ENCODE data around the gene KCTD17. TPM values are rescaled to one million over a fixed set of nuclear protein-coding genes. Genes with fewer than 3 reads are reported as not detected.

KCTD17 gene
- total and polyA plus RNA-seq, 4 donors = 2.0 to 5.2 (median 3.7) TPM

DNA sequence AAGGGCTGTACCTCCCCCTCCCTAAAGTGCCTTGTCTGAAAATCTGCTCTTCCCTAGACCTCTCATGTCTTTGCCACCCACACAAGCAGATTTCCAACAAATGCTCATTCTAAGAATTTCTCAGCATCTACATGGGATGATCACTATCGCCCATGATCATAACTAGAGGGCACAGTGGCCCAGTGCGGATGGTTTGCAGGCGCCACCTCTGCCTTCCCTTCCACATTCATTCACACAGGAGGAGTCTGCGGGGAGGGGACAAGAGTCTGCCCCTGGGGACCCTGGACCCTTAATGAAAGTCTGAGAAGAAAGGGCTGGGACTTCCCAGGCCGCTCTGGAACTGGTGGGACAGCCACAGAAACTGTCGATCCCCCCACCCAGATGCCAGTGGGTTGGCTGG is 28.9 kb downstream of the KCTD17 start:
- Histone ChIP-seq H3K27ac (ENCODE audit: low read depth in 1 of 2, low read length in 2 of 2) (no peak overlapping the region), H3K4me3 (ENCODE audit: low read depth in 1 of 3, low read length in 3 of 3) (no peak overlapping the region), H3K9me3 (ENCODE audit: control insufficient read depth in 4 of 4, low read length in 3 of 4) (no peaks in the 10 kb centered on the region), H3K27me3 (ENCODE audit: control insufficient read depth in 4 of 4, insufficient read depth in 4 of 4, low read length in 3 of 4) (no peaks in the 10 kb centered on the region), H3K9ac (ENCODE audit: low read depth in 1 of 2, low read length in 2 of 2) (no peak overlapping the region), H3K36me3 (ENCODE audit: control insufficient read depth in 4 of 4, insufficient read depth in 3 of 4, low read depth in 1 of 4, low read length in 3 of 4) (peaks cover 2 to 42% (median 15%) of the 10 kb centered on the region in 4 donors), H3K4me1 (ENCODE audit: control insufficient read depth in 4 of 4, insufficient read depth in 4 of 4, low read length in 3 of 4) (peaks cover 0 to 2% (median 0%) of the 10 kb centered on the region in 4 donors)
- no peak for DNase-seq (ENCODE audit: low spot score)
- WGBS = 95% methylated on average over 6 of the region's 6 CpGs
- TF ChIP-seq NR2F2 (IDR thresholded peaks at IDR 0.05) (no peak), RAD21 (IDR thresholded peaks at IDR 0.05) (no peak), YY1 (IDR thresholded peaks at IDR 0.05) (no peak), TAF1 (conservative IDR thresholded peaks at IDR 0.05) (no peak), CTCF (IDR thresholded peaks at IDR 0.05; ENCODE audit: low read depth, low read length, missing input control) (no peak), REST (IDR thresholded peaks at IDR 0.05) (no peak), ATF3 (IDR thresholded peaks at IDR 0.05) (no peak)
- TF ChIP-seq, protein P1, sequence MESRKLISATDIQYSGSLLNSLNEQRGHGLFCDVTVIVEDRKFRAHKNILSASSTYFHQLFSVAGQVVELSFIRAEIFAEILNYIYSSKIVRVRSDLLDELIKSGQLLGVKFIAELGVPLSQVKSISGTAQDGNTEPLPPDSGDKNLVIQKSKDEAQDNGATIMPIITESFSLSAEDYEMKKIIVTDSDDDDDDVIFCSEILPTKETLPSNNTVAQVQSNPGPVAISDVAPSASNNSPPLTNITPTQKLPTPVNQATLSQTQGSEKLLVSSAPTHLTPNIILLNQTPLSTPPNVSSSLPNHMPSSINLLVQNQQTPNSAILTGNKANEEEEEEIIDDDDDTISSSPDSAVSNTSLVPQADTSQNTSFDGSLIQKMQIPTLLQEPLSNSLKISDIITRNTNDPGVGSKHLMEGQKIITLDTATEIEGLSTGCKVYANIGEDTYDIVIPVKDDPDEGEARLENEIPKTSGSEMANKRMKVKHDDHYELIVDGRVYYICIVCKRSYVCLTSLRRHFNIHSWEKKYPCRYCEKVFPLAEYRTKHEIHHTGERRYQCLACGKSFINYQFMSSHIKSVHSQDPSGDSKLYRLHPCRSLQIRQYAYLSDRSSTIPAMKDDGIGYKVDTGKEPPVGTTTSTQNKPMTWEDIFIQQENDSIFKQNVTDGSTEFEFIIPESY (IDR thresholded peaks at IDR 0.05) = no peak

DNA sequence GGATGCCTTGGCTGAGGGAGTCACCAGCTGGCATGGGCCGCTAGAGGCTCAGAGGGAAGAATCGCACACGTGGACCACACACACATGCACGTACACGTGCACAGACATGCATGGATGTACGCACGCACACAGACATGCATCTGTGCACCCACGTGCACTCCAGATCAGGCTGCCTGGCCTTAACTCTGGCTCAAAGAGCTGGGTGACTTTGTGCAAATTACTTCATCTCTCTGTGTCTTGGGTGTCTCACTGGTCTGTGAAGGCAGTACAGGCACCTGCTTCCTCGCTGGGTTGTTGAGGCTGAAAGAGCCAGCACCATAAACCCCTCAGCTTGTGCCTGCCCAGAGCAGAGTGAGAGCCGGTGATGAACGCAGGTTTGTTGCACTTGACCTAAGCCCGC is 29.3 kb downstream of the KCTD17 start:
- 96% methylated on average over 12 of the region's 12 CpGs for WGBS
- TF ChIP-seq HNF4A (conservative IDR thresholded peaks at IDR 0.05) (no peak), MAX (IDR thresholded peaks at IDR 0.05) (no peak), EGR1 (IDR thresholded peaks at IDR 0.05; ENCODE audit: low read depth in 2 of 2) (no peak)
- DNase-seq (ENCODE audit: low spot score) = no peak
- H3K4me3 ChIP-seq (ENCODE audit: low read depth in 1 of 3, low read length in 3 of 3) = no peak overlapping the region
- H3K27ac ChIP-seq (ENCODE audit: low read depth in 1 of 2, low read length in 2 of 2) = no peak overlapping the region
- no peak overlapping the region for H3K9ac ChIP-seq (ENCODE audit: low read depth in 1 of 2, low read length in 2 of 2)
- no peaks in the 10 kb centered on the region for H3K27me3 ChIP-seq (ENCODE audit: control insufficient read depth in 4 of 4, insufficient read depth in 4 of 4, low read length in 3 of 4)
- H3K9me3 ChIP-seq (ENCODE audit: control insufficient read depth in 4 of 4, low read length in 3 of 4) = no peaks in the 10 kb centered on the region
- H3K36me3 ChIP-seq (ENCODE audit: control insufficient read depth in 4 of 4, insufficient read depth in 3 of 4, low read depth in 1 of 4, low read length in 3 of 4) = peaks cover 2 to 43% (median 15%) of the 10 kb centered on the region in 4 donors
- peaks cover 0 to 2% (median 0%) of the 10 kb centered on the region in 4 donors for H3K4me1 ChIP-seq (ENCODE audit: control insufficient read depth in 4 of 4, insufficient read depth in 4 of 4, low read length in 3 of 4)
